ENCODE results near the gene RNF39. TPM values are rescaled to one million over a fixed set of nuclear protein-coding genes. Genes with fewer than 3 reads are reported as not detected.
A peak's percentile ranks its signal among the peaks of the same experiment; 100 is the strongest.

RNF39 gene
- total RNA-seq, 1 donor from 2014 or later: 0.08 TPM

DNA sequence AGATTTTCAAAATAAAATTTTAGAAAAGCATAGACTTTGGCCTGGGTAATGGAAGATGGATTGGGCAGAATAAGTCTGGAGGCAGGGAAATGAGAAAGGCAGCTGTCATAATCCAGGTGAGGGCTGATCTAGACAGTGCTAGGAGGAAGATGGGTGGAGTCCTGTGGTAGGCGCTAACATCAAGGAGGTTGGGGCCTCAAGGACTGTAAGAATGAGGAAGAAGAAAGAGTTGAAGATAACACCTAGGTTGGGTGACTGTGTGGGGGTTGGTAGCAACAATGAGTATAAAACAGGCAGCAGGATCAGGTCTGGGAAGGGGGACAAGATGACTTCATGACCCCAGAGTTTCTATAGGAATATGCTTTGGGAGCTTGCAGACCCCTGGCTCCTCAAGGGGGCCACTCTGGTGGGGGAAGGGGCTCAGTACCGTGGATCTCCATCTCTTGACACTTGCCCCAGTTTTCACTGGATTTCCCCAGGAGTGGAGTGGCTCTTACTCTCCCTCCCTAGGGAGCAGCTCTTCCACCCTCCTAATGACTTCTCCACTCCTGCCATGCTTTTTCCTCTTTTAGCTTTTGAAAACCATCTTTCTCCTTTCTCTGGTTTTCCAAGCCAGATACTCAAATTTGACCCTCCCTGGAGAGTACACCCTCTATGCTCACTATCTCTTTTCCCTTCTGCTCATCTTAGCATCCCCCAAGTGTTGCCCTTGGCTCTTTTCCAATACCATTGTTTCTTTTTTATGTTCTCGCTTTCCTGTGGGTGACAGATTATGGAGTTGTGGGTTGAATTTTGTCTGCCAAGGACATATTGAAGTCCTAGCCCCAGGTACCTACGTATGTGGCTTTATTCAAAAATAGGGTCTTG is 22.6 kb upstream of the RNF39 start:
- ATAC-seq (no peak), DNase-seq (ENCODE audit: low spot score) (no peak)

GRCh38 chr6:30096829-30097228 is 21.3 kb upstream of the RNF39 start:
- DNase-seq (ENCODE audit: low spot score): no peak
- ATAC-seq: no peak

DNA sequence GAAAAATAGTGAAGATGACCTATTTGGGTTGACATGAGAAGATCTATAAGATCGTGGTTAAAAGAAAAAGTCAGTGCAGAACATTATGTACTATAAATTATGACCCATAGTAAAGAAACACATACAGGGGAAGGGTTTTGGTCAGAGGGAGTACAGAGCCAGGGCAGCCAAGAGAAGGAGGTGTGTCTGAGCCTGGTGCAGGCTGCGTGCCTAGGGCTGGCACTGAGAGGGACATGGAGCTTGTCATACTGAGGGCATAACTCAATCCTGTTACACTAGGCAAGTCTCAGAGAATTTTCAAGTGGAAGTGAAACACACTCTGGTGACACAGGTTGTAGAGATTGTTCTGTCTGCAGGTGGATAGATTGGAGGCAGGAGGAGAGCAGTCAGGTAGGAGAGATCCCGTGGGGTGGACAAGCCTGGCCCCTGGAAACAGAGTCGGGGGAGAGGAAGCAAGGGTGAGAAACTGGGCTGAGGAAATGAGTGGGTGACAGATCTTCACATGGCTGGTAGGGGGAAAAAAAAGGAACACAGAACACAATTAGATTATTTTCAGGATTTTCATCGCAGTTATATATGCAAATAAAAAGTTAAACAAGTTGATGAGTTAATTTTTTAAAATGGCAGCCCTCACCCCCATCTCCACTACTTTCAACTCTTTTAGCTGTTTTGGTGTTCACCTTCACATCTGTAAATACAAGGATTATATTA is 18.5 kb upstream of the RNF39 start:
- ATAC-seq: no peak

GRCh38 chr6:30092852-30093543 is 17.4 kb upstream of the RNF39 start:
- DNase-seq (ENCODE audit: low spot score) (no peak), ATAC-seq (no peak)

More for the DNA sequence above, 18.5 kb upstream of the RNF39 start:
- no peak for DNase-seq (ENCODE audit: low spot score)

DNA sequence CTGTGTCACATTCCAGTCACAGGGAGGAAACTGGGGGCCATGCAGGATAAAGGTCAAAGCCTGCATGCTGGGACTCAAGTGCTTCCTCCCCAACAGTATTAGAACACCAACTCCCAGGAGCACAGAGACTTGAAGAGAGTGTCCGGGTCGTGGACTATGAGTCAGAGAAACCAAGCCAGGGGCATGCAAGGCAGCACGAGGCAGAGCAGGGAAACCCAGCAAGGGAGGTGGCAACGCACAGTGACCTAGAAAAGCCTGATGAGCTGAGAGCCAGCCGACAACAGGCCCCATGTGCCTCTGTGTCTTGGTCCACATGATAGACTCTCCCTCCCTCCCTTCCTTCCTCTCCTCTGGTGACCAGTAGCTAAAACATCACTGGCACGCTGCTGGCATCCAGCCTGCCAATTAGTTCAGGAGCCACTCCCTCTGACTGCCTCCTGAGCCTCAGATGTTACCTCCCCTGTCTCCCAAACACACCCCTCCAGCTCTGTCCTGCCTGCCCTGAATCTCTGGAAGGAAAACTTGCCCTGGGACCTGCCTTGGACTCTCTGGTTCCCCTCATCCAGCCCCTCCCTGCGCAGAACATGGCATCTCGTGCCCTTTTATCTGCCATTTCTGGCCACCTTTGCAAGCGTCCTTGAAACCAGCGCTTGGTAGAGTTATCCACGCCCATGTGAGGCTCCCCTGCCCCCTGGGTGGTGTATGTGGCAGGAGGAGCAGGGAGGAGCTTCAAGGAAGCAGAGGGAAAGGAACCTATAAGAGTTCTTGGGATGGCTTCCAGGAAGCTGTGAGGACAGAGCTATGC is 16.2 kb upstream of the RNF39 start:
- ATAC-seq: no peak

DNA sequence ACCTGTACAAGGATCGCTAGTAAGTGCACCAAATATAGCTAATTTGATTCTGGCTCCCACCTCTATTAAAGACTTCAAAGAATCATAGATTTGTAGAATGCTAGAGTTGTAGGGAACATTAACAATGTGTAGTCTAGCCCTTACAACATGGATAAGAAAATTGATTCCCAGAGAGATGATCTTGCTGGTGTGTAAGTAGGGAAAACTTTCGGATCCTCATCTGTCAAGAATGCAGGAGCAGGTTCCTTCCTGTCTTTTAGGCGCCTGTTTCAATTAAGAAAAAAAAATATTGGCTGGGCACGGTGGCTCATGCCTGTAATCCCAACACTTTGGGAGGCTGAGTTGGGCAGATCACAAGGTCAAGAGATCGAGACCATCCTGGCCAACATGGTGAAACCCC is 12.3 kb upstream of the RNF39 start:
- ATAC-seq (no peak), DNase-seq (ENCODE audit: low spot score) (no peak)

More for the DNA sequence above, 16.2 kb upstream of the RNF39 start:
- no peak for DNase-seq (ENCODE audit: low spot score)

GRCh38 chr6:30077218-30077617 is 1.6 kb upstream of the RNF39 start:
- ATAC-seq (no peak), DNase-seq (ENCODE audit: low spot score) (no peak)

DNA sequence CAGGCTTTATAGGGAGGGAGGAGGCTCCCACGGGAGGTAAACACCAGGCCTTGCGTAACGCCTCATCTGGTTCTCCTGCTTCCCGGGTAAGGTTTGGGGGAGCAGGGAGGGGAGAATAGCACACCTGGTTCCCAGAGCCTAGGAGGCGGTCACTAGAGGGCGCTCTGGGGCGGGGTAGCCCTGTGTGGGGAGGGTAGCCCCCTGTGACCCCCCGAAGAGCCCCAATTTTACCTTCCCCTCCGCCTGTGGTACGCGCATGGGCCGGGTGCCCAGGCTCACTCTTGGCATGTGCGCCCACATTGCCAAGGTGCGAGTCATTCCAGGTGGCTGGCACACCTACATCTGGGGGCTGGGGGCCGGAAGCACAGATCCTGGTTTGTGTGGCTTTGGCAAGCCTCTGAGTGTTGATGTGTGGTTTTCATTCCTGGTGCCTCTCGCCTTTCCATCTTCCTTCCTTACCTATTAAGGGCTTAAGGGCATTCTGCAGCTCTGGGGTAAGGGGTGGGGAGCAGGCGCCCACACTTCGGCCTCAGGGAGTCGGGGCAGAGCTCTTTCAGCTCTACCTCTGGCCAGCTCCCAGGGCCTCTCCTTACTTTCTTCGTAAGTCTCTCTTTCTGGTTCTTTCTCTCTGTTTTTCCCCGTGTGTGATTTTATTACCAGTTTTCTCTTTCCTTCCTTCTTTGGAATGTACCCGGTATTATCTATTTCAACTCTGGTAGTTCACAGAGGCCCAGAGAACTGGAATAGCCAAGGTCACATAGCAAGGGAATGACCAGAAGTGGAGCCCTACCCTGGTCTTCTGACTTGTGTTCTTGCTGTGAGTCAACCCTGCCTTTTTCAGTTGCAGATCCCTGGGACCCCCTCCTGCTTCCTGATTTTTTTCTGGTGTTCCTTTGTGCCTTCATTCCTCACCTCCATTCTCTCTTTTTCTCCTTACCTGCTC is 492 bp upstream of the RNF39 start:
- peak; percentile 67 for ATAC-seq

GRCh38 chr6:30074331-30075093 is 1.1 kb downstream of the RNF39 start:
- no peak for DNase-seq (ENCODE audit: low spot score)
- no peak for ATAC-seq

More for the DNA sequence above, 492 bp upstream of the RNF39 start:
- no peak for DNase-seq (ENCODE audit: low spot score)

GRCh38 chr6:30073489-30074235 is 1.9 kb downstream of the RNF39 start:
- ATAC-seq (no peak), DNase-seq (ENCODE audit: low spot score) (no peak)

- DNase-seq (ENCODE audit: low spot score): no peak
- ATAC-seq: no peak
These were observed 3.7 kb downstream of the RNF39 start for GRCh38 chr6:30071858-30072257.

- DNase-seq (ENCODE audit: low spot score) (no peak), ATAC-seq (no peak)
These were observed 4.3 kb downstream of the RNF39 start for GRCh38 chr6:30071081-30071818.

GRCh38 chr6:30067460-30068139 is 8.0 kb downstream of the RNF39 start:
- ATAC-seq (no peak), DNase-seq (ENCODE audit: low spot score) (no peak)

- peak; percentile 98 for ATAC-seq
- peak; percentile 99 for DNase-seq (ENCODE audit: low spot score)
These were observed 8.8 kb downstream of the RNF39 start, which contains the start of gene PPP1R11 for GRCh38 chr6:30066577-30067459. PPP1R11 (plus strand) TSS chr6:30067198; CDS start chr6:30067411, 213 bp downstream.

- DNase-seq (ENCODE audit: low spot score) (no peak), ATAC-seq (no peak)
These were observed 9.5 kb downstream of the RNF39 start for GRCh38 chr6:30066082-30066481.

- ATAC-seq (no peak), DNase-seq (ENCODE audit: low spot score) (no peak)
These were observed 12.3 kb downstream of the RNF39 start for GRCh38 chr6:30063315-30063714.
